NB4 (cell line): Measurements from ENCODE around the gene SH3BGRL2.

Source experiments
- CTCF ChIP-seq: IDR thresholded peaks from one replicate; pipeline ENCODE4 v1.5.1; 2012; ENCODE audit warnings: low read depth, low read length
- POLR2A ChIP-seq: IDR thresholded peaks from 2 replicates; pipeline ENCODE4 v1.6.1; 2011; ENCODE audit warnings: mild to moderate bottlenecking; ENCODE audit not compliant: insufficient read length; ENCODE audit errors: extremely low read depth
- TF ChIP-seq, protein P1 (sequence below): IDR thresholded peaks from 2 replicates; pipeline ENCODE4 v1.6.1; 2011; ENCODE audit warnings: low read depth, low read length

GRCh38 chr6:79650950-79651349, 19.8 kb downstream of the SH3BGRL2 start:
- no peak for TF ChIP-seq POLR2A
- TF ChIP-seq, protein P1, sequence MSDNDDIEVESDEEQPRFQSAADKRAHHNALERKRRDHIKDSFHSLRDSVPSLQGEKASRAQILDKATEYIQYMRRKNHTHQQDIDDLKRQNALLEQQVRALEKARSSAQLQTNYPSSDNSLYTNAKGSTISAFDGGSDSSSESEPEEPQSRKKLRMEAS: no peak
- no peak for TF ChIP-seq CTCF
